ENCODE measurements around the gene HDAC5. TPM values are rescaled to one million over a fixed set of nuclear protein-coding genes. Genes with fewer than 3 reads are reported as not detected.
"Not testable (repeated sequence)": the region's sequence is repeated elsewhere in the genome, so short reads cannot be mapped to it uniquely, and the experiment has no call there.

The HDAC5 gene
- total RNA-seq, 1 donor from 2014 or later = 67.5 TPM

DNA sequence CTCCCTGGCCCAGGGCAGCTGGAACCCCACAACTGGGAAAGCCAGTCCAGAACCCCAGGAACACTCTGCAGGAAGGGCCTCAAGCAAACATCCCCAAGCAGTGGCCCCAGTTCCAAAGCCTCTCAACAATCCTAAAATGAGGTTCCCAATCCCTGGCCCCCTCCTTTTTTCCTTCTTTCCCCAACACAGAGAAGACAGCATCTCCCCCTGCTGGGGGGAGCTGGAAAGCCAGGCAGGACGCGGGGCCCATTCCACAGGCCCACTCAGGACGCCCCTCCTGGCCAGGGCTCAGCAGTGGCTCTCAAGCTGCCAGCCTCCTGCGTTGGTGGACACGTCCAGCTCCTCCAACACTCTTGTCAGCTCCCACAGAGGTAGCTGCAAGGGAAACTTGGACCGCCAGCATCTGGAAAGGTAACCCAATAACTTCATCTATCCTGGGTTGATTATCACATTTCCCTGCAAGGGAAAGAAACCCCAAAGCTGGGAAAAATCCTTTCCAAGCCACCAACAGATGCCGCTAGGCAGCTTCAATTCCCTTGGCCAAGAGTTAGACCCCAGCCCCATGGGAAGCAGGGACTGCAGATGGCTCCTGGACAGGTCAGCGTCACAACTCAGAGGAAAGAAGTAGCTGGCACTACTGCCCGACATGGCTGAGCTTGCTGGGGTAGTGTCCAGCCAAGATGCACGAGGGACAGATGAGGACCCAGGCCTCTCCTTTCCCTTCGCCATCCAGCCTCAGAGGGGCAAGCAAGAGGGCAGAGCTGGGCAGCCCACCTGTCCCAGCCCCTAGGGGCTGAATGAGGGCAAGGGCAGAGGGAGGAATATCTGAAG is 7.6 kb downstream of the HDAC5 start:
- ATAC-seq (no peak), DNase-seq (ENCODE audit: missing footprints) (no peak)
- intact Hi-C loops (cut with DNase I) = no loop called here

DNA sequence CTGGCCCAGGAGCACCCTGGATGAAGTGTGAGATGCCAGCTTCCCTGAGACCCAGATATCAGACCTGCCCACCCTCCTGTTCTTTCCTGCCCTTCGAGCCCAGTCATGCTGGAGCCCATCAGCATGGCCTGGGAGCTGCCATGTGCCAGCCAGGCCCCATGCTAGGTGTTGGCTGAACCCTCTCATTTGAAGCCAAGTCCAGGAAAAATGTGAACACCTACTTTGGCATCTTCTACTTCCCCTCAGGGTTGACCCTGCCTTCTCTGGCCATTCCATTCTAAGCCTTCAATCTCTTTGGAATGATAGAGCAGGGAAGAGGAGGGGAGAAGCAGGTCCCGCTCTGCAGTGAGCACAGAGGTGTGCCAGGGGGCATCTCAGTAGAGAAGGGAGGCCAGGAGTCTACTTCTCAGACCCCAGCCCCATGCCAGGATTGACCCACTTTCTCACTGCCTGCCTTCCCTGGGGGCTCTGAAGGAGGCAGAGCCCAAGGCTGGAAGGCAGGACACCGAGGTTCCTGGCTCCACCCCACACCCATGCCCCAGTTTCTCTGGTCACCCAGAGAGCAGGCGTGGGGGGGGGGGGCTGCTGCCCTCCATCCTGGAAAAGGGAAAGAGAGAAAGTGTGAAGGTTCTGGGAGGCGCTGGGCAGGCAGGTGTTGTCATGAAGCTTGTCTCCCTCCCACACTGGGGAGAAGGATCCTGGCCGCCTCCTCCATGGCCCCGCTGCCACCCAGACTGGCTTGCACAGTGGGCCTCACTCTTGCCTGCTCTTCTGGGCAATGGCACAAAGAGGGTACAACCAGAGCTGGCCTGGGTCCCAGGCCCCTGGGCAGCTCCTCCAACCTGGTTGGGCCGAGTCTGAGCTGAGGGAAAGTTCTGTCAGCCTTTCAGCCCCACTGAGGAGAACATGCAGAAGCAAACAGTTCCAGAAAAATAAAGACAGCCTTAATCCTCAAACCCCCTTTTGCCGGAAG is 9.3 kb downstream of the HDAC5 start:
- ATAC-seq (no peak), DNase-seq (ENCODE audit: missing footprints) (no peak)
- intact Hi-C loops (cut with DNase I) = loop anchor here (5.0 kb wide), 1 partner anchor 42 kb away; the partner anchor contains the start of gene G6PC3

DNA sequence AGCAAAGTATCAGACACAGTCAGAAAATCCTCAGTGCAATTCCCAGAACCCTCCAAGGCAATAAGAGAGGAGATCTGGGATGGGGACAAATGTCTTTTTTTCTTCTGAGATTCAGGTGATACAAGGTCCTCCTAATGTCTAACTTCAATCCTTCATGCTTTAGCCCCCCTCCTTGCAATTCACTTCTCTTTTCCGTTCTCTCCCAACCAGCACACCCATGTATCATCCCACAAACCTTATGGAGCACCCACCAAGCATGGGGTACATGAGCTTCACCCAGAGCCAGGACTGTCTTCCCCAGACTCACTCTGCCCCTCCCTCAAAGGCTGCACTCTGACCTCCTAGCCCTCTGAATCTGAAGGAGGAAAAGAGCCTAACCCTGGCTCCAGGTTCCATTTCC is 10.1 kb downstream of the HDAC5 start:
- intact Hi-C loops (cut with DNase I) = loop anchor here (5.0 kb wide), 1 partner anchor 41 kb away; the partner anchor contains the start of gene G6PC3
- no peak for DNase-seq (ENCODE audit: missing footprints)
- ATAC-seq = no peak

DNA sequence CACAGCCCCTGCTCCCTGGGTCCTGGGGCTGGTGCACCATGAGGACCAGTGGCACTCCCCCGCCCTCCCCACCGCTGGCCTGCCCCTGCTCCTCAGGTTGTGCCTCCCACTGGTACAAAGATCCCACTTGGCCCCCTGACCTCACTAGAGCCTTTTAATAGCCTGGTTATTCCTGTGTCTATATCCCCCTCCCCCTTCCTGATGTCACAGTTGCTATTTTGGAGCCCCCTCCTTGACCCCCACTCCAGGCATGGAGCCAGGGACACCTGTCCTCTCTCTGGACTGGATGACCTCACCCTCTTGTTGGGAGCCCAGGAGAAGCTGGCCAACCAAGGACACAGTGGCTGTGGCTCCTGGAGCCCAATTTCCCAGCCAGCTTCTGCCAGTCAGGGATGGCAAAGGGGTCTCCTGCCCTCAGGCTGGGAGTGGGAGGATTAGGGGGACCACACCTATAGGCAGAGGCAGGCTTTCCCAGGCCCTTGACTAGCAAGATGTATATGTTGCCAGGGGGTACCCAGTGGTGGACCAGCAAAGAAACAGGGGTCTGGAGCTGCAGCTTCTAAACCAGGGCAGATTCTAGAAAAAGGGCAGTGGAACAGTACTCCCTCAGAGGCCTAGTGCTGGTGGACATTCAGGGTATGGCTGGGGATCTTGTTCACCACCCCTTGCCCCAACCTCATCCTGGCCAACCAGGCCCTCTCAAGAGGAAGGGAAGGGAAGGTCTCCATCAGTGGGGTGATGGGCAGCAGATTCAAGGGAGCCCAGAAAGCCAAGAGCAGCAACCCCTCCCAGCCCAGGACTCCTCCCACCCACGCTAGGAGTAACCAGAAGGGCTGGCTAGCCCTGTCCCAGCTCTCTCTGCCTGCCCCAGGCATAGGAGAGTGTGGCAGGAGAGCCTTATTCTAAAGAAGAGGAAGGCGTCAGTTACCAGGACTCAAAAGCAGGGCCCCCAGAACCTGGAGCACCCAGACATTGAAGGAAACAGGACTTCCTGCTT is 10.9 kb downstream of the HDAC5 start:
- DNase-seq (ENCODE audit: missing footprints) (no peak), ATAC-seq (peak; percentile 59)
- intact Hi-C loops (cut with DNase I) = loop anchor here (5.0 kb wide), 1 partner anchor 40 kb away; the partner anchor contains the start of gene G6PC3

DNA sequence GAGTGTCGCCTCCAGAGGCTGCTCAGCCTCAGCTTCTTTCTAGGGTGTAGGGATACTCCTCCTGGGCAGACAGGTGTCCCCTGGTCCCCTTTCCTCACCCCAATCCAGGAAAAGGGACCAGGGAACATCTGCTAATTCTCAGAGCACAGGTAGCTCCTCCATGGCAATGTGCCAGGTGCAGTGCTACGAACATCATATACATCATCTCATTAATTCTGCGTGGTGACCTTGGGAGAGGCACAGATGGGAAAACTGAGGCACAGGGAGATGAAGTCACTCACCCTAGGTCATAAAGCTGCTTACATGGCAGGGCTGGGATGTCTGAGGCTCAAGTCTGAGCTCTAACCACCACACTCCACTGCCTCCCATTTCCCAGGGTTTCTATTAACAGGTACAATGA is 11.7 kb downstream of the HDAC5 start:
- ATAC-seq = no peak
- no peak for DNase-seq (ENCODE audit: missing footprints)
- intact Hi-C loops (cut with DNase I) = loop anchor here (5.0 kb wide), 1 partner anchor 39 kb away; the partner anchor contains the start of gene G6PC3

DNA sequence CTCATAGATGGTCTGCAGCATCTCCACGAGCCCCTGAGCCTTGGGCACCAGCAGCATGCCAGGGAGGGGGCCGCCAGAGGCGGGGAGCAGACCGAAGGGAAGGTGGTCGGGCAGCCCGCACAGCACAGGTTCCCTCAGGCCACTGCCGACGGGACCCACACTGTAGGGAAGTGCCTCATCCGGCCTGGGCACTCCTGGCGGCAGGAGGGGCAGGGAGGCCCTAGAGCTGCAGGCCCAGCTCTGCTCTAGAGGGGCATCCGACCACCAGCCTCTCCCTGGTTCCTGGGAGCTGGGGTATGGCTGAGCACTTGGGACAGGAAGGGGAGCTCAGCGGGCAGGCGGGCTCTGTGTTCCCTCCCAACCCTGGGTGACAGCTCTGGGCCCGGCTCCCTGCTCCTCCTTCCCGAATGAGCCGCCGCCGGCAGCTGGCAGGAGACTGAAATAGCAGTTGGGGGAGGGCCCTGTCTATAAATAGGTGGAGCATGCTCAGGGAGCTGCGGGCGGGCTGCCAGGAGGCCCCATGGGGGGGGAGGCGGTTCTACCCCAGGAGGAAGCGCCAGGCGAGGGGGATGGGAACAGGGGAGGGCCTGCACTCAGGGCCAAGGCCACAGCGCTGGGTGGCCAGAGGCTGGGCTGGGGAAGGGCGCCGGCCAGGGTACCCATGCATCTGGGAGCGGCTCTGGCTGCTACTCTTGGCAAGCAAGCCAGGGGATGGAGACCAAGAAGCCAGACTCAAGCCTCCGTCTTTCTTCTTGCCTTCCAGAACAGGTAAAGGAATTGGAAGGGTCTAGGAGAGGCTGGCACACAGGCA is 12.4 kb downstream of the HDAC5 start:
- intact Hi-C loops (cut with DNase I) = loop anchor here (5.0 kb wide), 1 partner anchor 39 kb away; the partner anchor contains the start of gene G6PC3
- DNase-seq (ENCODE audit: missing footprints) (peak; percentile 99), ATAC-seq (peak; percentile 86)

DNA sequence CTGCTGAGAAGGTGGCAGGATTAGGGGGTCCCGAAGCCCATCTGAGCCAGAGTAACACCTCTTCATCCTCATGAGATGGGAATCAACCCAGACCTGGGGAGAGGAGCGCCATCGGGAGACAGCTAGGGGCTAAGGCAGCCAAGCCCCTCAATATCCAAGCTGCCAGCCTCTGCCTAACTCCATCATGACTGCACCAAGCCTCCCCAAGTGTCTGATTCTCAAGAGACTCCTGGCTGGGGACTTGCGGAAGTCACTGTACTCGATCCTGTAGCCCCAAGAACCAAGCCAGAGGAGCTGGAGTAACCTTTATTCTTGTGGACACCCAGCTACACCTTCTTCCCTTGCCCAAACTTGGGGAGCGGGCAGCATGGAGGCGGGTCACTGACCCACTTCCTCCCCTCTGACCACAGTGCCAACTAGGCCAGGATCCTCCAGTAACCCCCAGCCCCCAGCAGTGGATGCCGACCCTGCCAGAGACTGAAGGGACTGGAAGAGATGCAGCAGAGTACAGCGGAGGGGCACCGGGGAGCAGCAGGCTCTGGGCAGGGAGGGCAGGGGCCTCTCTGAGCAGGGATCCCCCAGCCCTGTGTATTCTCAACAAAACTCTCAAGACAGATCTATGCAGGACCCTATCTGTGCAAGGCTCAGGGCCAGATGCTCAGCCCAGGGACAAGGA is 13.3 kb downstream of the HDAC5 start:
- no peak for ATAC-seq
- no peak for DNase-seq (ENCODE audit: missing footprints)
- intact Hi-C loops (cut with DNase I) = loop anchor here (5.0 kb wide), 1 partner anchor 38 kb away; the partner anchor contains the start of gene G6PC3

DNA sequence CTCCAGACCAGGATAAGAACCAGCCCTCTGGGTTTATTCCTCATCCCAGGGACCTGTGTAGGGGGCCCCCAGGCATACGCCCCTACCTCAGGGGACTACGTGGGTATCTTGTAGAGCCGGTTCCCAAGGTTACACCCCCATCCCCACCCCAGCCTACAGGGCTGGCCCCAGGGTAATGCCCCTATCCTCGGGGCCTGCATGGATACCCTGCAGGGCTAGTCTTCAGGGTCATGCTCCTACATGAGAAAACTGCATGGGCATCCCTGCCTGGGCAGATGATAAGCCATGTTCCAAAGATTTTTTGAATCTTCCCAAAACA is 14.2 kb downstream of the HDAC5 start:
- ATAC-seq (no peak), DNase-seq (ENCODE audit: missing footprints) (no peak)
- intact Hi-C loops (cut with DNase I) = no loop called here

DNA sequence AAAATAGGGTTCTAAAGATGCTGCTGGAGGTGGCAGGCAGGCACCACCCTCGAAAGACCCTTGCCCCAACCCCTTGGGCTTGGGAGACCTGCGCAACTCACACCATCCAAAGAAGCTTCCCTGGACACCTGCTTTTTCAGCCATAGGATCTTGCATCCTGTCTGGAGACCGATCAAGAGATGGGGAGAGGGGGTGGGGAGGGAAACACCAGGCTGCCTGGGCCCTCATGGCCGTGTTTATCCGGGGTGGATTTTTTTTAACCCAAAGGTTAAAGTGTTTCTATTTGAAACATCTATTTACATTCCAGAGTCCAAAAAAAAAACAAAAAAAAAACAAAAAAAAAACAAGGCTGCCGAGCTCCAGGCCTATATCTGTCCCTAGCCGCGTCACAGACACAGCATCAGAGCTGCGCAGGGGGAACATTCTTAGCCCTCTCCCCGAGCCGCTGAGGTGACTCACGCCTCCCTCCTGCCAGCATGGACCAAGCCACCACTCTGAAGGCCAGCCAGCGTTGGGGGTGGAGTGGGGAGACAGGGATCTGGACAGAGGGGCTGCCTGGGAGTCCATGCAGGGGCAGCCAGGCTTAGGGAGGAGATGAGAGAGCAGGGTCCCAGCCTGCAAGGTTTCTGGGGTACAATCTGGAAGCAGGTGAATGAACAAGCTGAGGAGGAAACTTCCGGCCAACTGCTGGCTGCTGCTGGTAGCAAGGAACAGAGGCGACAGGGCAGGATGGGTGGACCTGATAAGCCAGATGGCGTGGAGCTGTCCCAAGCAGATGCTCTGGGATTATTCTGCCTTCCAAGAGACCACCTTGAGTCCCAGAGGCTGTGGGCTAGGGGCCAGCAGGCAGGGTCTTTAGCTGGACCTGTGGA is 14.8 kb downstream of the HDAC5 start:
- peak; percentile 78 for ATAC-seq
- intact Hi-C loops (cut with DNase I) = loop anchor here (1.0 kb wide), 1 partner anchor 11 kb away; no protein-coding TSS in a partner anchor
- peak; percentile 89 for DNase-seq (ENCODE audit: missing footprints)

DNA sequence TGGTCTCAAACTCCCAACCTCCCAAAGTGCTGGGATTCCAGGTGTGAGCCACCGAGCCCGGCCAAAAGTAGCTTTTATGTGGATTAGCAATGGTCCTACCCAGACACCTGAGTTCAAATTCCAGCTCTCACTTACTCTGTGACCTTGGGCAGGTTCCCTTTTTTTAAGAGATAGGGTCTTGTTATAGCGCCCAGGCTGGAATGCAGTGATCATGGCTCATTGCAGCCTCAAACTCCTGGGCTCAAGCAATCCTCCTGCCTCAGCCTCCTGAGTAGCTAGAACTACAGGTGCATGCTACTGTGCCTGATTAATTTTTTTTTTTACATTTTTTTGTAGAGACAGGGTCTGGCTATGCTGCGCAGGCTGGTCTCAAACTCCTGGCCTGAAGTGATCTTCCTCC is 16.6 kb downstream of the HDAC5 start:
- no peak for ATAC-seq
- intact Hi-C loops (cut with DNase I) = no loop called here
- DNase-seq (ENCODE audit: missing footprints) = no peak

DNA sequence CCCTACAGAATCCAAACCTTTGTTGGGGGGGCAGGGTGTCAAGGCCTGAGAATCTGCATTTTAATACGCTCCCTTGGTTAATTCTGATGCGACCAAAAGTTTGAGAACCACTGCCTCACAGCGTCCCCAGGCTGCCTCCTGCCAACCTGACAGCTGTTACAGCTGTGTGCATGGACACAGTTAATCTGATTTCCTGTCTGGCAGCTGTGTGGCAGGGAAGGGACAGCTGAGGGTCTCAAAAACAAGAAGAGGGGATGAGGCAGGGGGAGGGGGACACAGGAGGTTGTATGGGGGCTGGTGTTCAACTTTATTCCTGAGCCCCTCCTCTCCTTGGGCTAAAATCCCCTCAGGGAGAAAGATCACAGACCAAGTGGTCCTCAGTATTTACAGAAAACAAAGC is 17.5 kb downstream of the HDAC5 start:
- intact Hi-C loops (cut with DNase I) = no loop called here
- ATAC-seq (no peak), DNase-seq (ENCODE audit: missing footprints) (no peak)

DNA sequence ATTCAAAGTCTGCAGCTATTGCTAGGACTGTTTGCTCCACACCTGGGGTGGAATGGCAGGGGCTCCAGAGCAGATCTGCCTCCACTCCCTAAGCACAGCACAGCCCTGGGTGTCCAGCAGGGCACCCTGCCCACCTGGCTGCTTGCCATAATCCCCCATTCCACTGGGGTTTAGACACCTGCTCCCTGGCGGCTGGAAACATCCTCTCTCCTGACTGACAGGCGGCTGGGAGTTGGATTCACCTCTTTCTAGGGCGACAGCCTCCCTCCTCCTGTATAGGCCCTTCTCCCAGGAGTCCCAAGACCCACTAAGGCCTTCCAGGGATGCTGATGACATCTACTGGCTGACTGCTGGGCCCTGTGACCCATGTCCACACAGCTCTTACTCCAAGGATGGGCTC is 18.0 kb downstream of the HDAC5 start:
- ATAC-seq (no peak), DNase-seq (ENCODE audit: missing footprints) (no peak)
- intact Hi-C loops (cut with DNase I) = no loop called here

DNA sequence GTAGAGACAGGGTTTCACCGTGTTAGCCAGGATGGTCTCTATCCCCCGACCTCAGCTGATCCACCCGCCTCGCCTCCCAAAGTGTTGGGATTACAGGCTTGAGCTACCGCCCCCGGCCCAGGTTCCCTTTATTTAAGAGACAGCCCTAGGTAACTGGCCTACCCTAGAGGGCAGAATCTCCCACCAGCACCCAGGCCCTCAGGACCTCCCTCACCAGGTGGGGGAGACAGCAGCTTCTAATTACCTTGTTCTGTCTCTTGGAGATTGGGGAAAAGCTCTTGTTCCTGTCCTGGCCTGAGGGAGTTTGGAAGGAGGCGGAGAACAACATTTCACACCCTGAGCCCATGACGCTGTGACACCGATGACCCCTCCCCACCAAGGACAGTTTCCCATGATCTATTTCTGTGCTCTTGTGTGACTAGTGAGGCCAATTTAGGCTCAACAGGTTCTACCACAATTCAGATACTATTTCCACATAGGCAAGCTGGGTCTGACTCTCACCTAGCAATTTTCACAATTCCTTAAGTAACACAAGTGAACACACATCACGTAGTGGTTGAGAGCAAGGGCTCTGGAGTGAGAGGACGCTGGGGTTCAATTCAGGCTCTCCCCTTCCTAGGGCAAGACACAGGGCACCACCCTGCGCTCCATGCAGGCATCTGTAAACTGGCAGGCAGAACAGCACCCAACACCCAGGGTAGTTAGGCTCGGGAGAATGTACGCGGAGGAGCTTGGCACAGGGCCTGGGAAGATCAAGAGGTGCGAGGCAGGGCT is 20.4 kb downstream of the HDAC5 start:
- ATAC-seq (peak; percentile 49), DNase-seq (ENCODE audit: missing footprints) (no peak)
- intact Hi-C loops (cut with DNase I) = no loop called here

DNA sequence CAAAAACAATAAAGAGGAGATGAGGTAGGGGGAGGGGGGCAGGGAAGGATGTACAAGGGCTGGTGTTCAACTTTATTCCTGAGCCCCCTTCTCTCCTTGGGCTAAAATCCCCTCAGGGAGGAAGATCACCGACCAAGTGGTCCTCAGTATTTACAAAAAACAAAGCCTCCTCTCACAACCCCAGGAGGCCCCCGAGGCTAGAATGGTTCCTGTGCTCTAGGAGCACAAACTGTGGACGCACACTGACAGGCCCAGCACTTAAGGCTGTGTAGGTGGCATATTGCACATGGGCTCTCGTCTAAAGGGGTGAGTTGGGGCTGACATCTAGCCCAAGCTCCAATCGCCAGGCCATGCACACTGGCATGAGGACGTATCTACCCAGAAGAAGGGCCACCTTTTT is 21.6 kb downstream of the HDAC5 start:
- DNase-seq (ENCODE audit: missing footprints); ATAC-seq; intact Hi-C loops (cut with DNase I): not testable (repeated sequence)
